IPS-NIHi7 (cell line): ENCODE data around the gene CELF2.

Experiments used
- DNase-seq: peaks from one replicate; pipeline ENCODE4 v3.0.0; 2012; ENCODE audit warnings: mixed read lengths; ENCODE audit errors: extremely low spot score

The CELF2 gene

DNA sequence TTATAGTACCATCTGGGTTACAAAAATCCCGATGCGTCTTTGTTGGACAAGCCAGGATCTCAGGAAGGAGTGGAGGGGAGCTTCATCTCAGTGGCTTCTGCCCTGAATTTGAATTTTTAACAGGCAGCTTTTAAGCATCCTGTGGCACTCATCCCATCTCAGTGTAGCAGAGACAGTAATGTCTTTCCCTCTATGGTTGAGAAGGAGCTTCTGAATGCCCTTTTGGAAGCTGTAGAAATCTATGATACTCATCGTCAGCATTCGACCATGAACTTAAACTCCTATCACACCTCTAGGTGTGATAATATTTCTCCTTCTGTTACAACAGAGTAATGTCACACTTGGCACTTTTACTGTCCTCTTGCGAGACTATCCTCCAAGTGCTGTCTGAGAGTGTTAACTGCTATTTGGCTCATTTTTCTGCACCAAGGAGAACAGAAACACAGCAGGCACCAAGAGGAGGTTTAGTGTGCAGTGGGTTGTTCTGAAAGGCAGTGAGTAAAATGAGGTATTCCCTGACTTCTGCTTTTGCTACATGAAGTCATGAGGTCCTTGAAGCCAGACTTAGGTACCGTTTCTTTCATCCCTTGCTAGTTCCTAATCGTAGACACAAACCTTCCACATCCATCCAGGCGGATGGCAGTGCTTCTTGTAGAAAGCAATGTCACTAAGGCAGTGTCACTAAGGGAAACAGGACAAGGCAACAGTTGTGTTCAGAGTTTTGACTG is 177.4 kb downstream of the CELF2 start:
- DNase-seq, result no peak

DNA sequence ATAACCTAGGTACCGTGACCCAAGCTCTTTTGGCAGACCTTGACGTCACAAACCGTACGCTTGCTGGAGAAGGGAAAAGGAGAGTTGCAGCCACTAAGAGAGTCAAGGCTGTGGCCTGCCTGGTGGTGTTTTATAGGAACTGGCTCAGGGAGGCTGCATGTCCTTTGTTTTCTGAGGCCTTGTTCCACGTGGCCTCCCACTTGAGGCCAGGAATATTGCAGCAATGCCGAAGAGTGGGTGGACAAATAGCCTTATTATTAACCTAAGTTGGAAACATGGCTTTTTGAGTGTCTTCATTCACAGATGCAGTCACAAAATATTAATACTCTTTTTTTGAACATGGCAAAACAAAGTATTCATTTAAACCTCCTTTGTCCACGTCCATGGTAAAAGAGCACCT is 178.0 kb downstream of the CELF2 start:
- DNase-seq, result no peak

DNA sequence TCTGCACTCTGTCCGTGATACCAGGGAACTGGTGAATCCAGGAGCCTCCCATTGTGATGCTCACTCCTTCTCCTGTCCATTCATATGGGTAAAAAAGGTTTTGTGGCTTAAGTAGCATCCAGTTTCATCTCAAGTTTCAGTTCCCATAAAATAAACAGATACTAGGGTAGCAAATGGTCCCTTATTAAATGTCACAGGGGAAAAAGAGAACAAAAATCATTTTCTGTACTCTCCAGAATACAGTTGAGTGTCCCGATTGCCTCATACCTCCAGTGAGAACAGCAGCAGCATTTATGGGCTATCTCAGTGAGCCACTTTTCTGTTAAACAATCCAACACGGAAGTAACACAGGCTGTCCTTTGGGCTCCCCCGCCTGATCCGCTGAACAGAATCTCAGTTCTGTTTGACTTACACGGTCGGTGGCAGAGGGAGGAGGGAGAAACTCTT is 179.6 kb downstream of the CELF2 start:
- peak; percentile 48 for DNase-seq

DNA sequence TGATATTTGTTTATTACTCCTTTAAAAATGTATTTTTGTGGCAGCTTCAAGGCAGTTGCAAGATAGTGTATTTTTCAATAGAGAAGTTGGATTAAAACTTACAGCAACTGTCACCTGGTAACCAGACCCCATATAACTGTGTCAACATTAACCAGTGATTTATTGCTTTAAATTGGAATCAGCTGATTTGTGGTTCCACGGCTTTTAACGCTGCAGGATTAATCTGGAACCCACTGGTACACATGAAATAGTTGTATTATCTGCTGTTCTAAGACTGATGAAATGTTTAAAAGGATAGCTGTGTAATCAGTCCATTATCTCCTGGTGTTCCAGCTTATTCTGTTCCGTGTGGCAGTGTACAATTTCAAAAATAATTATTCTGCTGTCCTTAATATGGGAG is 180.2 kb downstream of the CELF2 start:
- no peak for DNase-seq

DNA sequence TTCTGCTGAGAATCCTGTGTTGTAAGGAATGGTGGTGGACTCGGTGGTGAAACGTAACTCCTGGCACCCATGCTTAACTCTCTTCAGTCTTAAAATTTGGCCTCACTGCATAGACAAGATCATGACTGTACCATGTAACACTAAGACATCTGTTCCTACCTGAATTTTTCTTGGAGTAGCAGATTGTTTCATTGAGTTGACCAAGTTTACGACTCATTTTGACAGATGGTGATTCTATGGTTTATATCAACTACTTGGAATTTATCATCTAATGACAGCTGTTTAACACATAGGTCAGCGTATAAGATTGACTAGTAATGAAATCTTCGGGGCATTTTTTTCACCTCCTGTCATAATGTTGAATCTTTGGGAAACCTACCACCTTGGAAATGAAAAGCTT is 184.2 kb downstream of the CELF2 start:
- no peak for DNase-seq

DNA sequence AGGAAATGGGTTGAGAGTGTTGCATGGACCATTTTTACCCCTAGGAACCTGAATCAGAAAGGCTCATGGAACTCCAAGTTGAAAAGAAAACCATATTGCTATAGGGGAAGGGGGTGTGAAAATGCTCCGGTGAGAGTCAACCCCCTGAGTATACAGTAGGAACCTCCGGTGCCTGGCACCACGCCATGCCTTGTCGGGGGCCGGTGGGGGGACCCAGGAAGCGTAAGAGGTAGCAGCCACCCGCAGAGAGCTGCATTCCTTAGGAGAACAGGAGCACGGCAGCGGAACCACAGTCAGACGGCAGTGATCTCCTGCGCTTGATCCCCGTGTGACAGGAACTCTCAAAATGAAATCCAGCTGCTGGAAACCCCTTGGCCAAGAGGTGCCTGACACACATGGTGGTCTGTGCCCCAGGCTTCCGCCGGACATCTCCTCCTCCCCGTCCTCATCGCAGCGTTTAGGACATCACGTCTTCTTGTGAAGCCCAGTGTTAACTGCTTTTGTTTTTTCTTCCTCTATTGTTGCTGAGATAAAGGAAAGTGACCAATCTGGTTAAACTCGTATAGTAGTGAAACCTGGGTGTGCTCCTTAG is 186.8 kb downstream of the CELF2 start:
- no peak for DNase-seq

DNA sequence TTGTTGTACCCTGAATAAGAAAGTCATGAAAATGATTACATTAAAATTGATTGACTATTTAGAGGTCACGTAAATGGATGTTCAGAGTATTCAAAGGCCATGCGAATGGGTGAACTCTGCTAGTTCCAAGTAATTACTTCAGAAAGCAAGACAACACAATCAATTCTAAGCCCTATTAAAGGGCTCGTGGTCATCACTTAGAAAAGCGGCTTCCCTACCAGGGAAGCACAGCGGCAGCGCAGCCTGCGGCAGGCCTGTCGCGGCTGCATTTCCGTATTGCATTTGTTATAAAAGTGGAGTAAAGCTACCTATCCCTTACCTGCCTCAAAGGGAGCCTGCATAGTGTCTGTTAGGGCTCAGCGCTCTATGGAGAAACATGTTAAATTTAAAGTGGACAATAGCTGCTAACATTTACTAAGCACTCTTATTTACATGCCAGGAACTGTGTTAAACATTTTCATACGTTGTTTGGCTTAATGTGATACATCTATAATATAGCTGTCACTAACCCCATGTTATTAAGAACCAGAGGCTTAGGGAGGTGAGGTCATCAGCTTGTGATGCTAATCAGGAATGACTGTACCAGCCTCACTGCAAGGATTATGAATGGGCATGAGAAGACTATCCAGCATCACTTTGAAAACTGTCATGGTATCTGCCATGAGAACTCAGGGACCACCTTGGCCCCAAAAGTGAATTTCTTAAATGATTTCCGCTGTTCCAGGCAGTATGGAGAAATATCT is 187.5 kb downstream of the CELF2 start:
- no peak for DNase-seq

DNA sequence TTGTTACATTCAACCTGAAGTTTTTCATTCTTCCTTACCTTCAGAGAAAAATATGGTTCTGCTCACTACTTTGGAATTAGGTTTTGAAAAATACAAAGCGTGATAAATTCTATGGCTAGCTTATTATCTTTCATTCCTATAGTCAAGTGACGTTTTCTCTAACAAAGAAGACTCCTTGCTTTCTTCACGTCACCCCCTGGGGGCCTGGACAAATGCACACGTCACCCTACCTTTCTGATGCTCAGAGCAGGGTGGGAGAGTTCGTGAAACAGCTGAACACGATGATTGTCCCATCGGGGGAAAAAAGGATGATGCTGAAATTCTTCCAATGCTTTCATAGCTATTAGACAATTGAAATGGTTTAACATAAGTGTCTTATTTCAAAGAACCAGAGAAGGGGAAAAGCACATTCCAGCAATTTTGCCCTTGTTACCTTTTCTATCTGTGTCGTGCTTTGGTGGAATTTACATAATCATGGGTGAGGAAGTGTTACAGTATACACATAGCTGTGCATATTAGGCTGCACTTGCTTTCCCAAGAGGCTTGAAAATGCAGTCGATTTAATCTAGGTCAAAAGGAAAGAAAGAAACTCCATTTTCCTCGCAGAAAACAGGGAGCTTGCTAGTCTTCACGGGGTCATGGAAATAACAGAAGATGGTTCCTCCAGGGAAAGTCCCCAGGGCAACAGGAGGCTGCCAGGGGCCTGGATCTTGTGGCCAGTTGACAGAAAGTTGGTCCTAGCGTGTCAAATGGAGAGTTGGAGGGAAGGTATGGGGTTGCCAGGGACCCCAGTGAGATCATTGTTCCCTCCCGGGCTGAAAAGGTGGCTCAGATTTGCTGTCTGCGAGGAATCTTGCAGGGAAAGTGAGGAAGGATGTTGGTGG is 189.2 kb downstream of the CELF2 start:
- no peak for DNase-seq

DNA sequence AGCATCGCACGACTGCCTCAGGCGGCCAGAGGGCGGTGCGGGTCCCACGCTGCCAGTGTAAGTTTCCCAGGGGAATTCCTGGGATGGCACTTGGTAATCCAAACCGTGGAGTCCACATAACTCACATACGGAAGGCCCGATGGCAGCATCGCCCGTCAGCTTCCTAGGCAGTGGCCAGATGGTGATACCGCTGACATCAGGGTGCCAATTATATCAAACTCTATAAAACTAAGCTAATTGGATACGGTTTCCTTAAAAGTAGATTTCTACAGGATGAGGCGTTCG is 189.8 kb downstream of the CELF2 start:
- no peak for DNase-seq

DNA sequence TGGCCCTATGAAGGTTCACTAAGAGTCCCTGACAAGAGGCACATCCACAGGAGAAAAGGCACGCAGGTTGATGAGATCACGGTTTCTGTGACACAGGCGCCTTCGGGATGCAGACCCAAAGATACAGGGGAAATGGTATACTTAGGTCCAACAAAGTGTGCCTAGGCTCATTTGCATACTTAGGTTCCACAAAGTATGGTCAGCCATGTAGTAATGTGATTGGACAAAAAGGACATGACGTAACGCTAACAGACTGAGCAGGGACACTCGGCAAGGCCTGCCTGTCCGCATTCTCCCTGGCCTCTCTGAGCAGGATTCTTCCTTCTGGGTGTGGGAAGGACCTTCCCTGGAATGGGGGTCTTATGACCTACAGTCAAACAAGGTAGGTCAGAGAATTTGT is 190.6 kb downstream of the CELF2 start:
- no peak for DNase-seq

DNA sequence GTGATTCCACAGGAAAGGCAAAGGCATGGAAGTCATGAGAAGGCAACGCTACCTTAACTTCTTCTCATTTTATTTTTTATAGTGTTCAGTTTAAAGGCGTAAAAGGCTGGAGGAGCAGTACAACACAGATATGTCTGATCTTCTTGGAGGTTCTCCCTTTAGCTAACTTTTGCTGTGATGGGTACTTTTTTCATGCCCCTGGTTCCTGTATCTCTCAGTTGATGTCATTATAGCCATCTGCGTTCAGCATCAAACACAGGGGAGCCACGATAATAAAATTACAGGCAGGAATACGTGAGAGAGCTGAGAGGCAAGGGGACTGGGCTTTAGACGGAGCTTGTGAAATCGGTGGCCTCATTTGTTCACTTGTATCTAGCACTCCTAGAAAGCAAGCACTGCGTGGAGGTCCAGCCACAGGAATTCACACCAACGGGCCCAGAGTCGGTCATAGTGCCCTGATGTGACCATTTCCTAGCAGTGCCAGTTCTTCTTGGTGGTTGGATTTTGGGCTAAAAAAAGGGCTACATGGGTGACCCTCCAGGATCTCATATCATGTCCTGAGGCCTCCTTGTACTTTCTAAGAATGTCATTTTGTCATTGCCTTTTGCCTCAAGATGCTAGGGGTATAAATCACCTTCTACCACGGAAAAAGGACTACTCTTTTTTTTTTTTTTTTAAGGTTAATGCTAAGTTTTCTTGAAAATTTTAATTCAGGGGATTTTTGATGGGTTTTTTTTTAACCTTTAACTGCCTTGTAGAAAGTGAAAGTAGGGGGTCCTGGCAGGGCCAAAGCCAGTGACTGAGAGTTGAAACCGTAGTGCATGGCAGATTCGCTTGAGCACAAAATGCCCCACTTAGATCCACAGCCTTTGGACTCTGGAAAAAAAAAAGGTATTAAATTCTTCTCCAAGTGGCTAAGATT is 191.5 kb downstream of the CELF2 start:
- no peak for DNase-seq

DNA sequence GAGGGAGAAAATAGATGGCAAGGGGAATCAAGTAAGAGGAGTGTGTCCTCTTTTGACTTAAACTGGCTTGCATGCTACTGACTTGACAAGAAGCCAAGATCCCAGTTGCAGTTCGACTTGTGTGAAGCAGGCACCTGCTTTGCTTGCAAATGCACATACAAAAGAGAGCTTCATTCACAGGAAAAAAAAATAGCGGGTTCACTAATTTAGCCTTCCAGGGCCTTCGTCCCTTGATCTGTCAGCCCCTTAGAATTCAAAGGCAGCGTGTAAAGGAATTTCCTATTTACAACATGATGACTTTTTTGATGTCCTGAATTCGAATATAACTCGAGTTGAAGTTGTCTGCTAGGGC is 192.1 kb downstream of the CELF2 start:
- DNase-seq, result no peak

DNA sequence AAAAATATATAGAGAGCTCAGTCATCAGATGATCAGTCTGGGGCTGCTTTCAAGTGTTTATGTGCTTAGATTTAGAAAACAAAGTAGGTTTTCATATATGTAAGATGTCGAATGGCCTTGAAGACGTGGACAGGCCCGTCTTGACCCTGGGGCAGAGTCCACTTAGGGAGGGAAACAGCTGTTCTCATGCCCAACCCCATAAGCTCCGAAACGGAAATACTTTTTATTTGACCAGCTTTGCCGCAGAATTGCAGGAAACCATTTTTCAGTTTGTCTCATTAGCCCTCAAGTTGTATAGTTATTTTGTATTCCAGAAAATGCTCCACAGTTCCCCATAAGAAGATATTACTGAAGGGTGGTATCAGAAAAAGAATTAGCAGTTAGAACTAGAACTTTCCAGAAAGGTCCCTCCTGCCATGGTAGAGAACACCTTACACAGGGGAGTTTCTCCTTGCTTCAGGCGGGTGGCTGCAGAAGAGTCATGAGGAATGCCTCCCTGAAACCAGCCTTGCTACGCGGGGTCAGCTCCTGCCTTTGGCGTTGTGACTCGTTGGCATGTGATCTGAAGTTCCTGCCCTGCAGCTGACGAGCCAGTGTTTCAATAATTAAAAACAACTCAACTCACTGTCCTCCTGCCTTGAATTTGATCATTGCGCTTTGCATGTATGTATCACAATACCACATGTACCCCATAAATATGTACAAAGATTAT is 192.7 kb downstream of the CELF2 start:
- DNase-seq, result no peak

DNA sequence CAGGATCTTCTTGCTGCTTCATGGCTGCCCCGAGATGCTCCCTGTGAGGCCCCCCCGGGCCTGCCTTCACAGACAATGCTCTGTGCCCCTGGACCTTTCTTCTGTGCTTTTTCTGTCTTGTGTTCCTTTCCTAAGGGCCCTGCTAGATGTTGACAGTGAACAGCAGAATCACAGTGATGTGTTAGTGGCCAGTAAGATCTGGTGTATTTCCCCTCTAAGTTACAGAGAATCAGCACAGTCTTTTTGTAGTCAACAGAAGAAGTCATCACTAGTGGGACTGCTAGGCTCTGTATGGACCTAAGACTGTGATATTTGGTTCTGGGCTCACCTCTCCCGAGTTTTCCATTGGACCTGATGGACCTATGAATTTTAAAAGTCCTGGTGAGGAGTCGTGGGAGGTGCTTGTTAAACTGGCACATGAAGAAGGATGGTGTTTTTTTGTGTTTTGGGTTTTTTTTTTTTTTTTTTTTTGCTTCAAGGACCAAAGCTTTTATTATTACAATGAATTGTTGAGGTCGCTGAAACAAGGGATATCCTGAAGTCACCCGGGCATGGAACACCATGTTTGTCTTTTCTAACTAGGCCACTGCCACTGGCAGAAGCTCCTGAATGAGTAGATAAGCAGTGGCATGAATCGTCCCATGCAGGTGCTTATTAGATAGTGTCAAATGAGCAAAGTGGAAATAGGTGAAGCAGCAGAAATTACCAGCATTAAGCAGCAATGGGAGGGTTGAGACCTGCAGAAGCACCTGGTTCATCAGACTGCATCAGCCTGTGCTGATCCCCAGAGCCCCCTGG is 194.8 kb downstream of the CELF2 start:
- no peak for DNase-seq

DNA sequence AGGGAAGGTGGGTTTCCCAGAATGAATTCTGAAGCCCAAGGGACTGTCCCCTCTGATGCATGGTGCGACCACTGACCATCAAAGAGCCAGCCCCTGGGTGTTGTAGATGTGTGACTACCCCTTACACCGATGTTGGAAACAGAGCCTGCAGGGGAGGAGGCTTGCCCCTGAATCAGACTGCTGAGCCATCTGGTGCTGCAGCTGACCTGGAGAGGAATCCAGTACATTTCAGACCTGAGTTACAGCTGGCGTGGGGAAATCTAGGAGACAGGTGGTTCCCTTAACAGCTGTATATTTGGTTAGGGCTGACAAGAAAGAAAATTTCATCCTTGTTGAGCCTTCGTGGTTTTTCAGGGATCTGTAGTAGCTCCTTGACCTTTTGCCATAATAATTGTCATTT is 195.5 kb downstream of the CELF2 start:
- no peak for DNase-seq

DNA sequence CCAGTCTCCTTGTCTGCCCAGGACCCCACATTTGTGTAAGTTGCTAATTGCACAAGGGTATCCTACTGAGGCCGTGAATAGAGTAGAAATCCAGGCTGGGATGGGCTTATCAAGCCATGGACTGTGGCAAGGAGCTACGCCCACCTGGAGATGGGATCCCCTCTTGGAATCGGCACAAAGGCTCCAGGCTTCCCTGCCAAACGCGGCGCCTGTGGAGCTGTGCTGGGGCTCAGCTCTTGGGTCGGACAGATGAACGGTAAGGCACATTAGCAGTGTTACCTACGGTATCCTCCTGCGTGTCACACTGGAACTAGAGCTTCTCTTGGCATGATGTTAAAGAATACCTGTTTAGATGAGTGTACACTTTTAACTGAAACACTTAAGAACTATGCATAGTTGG is 196.7 kb downstream of the CELF2 start:
- DNase-seq, result no peak

DNA sequence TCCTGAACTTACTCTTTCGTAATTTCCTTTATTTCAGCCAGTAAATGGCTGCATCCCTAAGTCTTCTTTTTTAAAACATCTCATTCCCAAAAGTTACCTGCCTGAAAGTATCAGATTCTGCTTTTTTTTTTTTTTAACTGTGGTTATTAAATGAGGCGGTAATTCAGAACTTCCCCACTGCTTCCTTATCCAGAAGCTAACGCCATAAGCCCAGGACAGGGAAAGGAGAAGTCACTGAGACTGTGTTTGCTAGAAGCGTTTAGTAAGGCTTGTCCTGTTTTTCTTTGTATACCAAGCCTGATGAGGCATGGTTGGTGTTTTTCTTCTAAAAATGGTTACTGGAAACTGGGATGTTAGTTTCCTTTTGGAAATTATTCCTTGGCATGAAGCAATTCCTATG is 197.8 kb downstream of the CELF2 start:
- DNase-seq, result no peak

DNA sequence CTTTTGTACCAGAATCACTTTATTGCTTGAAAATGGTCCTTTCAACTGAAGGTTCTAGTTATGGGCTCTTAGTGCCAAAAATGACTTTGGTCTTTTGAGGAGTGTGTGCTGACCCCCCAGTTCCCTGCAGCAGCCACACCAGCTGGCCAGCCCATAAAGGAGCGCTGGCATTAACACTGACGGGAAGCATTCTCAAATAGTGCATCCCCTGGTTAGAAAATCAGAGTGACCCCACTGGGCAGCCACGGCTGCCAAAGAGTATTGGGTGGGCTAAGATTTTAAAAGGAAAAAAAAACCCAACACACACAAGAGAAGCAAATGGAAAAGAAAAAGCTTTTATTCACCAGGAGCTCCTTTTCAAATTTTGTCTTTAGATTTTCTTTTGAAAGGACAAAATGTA is 199.8 kb downstream of the CELF2 start:
- no peak for DNase-seq

DNA sequence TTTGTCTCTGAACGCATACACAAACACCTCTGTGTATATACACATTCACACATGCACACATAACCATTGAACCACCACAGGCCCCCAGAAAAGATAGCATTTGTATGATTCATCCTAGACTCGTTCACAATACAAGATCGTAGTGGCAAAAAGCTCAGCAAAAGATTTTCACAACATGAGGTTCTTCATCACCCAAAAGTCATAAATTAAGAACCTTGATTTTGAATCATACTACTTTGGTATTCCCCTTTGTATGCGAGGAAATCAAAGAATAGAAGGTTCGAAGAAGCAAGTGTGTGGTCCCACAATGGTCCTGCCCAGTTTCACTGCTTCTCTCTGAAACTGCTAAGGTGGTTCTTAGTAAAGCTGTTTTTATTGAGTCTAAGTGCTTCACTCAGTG is 200.7 kb downstream of the CELF2 start:
- no peak for DNase-seq

DNA sequence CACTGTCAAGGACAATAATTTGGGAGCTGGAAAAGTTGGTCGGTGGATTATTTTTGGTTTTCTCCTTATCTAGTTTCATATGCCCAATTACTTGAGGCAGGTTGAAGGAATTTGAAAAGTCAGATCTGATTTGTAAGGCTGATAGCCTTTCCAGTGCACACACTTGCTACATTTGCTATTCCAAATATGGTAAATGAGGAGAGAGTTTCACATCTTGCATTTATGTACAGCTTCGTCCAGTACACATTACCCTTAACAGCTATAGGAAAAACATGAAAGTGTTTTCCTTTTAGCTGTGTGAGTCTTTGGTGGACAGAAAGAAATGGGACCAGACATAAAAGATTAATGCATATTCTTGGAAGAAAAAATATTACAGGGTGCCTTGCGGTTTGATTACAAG is 201.8 kb downstream of the CELF2 start:
- DNase-seq, result no peak
